Neural cell (in vitro differentiated cells): Measurements from ENCODE around the gene HELZ2.

Source experiments
- CTCF ChIP-seq: fragments of 450-650 bp; IDR thresholded peaks from 2 replicates; pipeline ENCODE4 v1.5.1; 2014; ENCODE audit warnings: antibody characterized with exemption, mild to moderate bottlenecking, moderate library complexity; ENCODE audit not compliant: poor library complexity, severe bottlenecking
- EP300 ChIP-seq: fragments of 450-650 bp; conservative IDR thresholded peaks from 2 replicates; pipeline ENCODE4 v1.6.1; 2014; ENCODE audit warnings: antibody characterized with exemption, mild to moderate bottlenecking, moderate library complexity; ENCODE audit not compliant: poor library complexity, severe bottlenecking
- EZH2 ChIP-seq: fragments of 200-600, 300-800 bp; shearing (Covaris generic), sonication (generic); IDR thresholded peaks from 2 replicates; pipeline ENCODE4 v1.6.1; 2014; ENCODE audit warnings: antibody characterized with exemption, low read length, borderline replicate concordance, mild to moderate bottlenecking; ENCODE audit not compliant: insufficient read depth, poor library complexity, severe bottlenecking
- MXI1 ChIP-seq: fragments of 450-650 bp; conservative IDR thresholded peaks from 2 replicates; pipeline ENCODE4 v1.6.1; 2014; ENCODE audit warnings: antibody characterized with exemption, mild to moderate bottlenecking; ENCODE audit not compliant: poor library complexity, severe bottlenecking
- POLR2AphosphoS5 ChIP-seq: IDR thresholded peaks from 2 replicates; pipeline ENCODE4 v1.6.1; 2012
- RAD21 ChIP-seq: fragments of 450-650 bp; conservative IDR thresholded peaks from 2 replicates; pipeline ENCODE4 v1.6.1; 2014; ENCODE audit warnings: antibody characterized with exemption, mild to moderate bottlenecking, moderate library complexity
- SMC3 ChIP-seq: fragments of 450-650 bp; conservative IDR thresholded peaks from 2 replicates; pipeline ENCODE4 v1.6.1; 2014; ENCODE audit warnings: antibody characterized with exemption, mild to moderate bottlenecking, moderate library complexity; ENCODE audit not compliant: poor library complexity
- TAF1 ChIP-seq: IDR thresholded peaks from 2 replicates; pipeline ENCODE4 v1.6.1; 2012; ENCODE audit warnings: low read depth

GRCh38 chr20:63617092-63617875 is 43.2 kb upstream of the HELZ2 start:
- TF ChIP-seq TAF1 (no peak), POLR2AphosphoS5 (no peak), CTCF (no peak), RAD21 (no peak), EP300 (no peak), EZH2 (no peak), SMC3 (no peak), MXI1 (no peak)
